Psoas muscle (tissue), 8 donors: Measurements from ENCODE around the gene MORN3. TPM values are rescaled to one million over a fixed set of nuclear protein-coding genes. Genes with fewer than 3 reads are reported as not detected.
"Not testable (repeated sequence)": the region's sequence is repeated elsewhere in the genome, so short reads cannot be mapped to it uniquely, and the experiment has no call there.

ENCODE experiments used
- ATAC-seq, 4 donors: fragments of 200-7000 bp; cut with Tn5 transposase; one replicate each; pipeline ENCODE4 v1.9.1; 2020; ENCODE audit warnings: moderate library complexity in 3 of 4, mild to moderate bottlenecking in 2 of 4
- DNase-seq, 2 donors: peaks; one replicate each; pipeline ENCODE4 v3.0.0-alpha.2; 2020
- H3K27ac ChIP-seq: fragments of 200-600 bp; one replicate; pipeline ENCODE4 v1.8.0; 2022
- H3K27me3 ChIP-seq, 3 donors: fragments of 200-600 bp in 1 of 3; one replicate each; pipeline versions ENCODE4 v1.6.1 to v1.8.0; 2013 to 2022; ENCODE audit warnings: low read length in 2 of 3, mild to moderate bottlenecking in 2 of 3, moderate library complexity in 1 of 3; ENCODE audit not compliant: insufficient read depth in 3 of 3
- H3K36me3 ChIP-seq, 2 donors: fragments of 200-600 bp in 1 of 2; one replicate each; pipeline versions ENCODE4 v1.6.1 to v1.8.0; 2013 to 2022; ENCODE audit warnings: low read depth in 1 of 2, mild to moderate bottlenecking in 1 of 2, moderate library complexity in 1 of 2; ENCODE audit not compliant: insufficient read depth in 1 of 2
- H3K4me1 ChIP-seq: fragments of 200-600 bp; one replicate; pipeline ENCODE4 v1.8.0; 2022
- H3K4me3 ChIP-seq: fragments of 200-600 bp; one replicate; pipeline ENCODE4 v1.8.0; 2022; ENCODE audit warnings: mild to moderate bottlenecking
- H3K9me3 ChIP-seq: fragments of 200-600 bp; one replicate; pipeline ENCODE4 v1.8.0; 2022
- CTCF ChIP-seq: fragments of 200-600 bp; IDR thresholded peaks from one replicate; pipeline ENCODE4 v1.8.0; 2022; ENCODE audit warnings: antibody characterized with exemption
- WGBS, 3 donors: extraction: QIAGEN DNeasy Blood & Tissue Kit; methylation state at CpG; one replicate each; pipeline versions ENCODE4 v1.1.6 to v1.1.7; 2013; 5-methylcytosine and 5-hydroxymethylcytosine counted together
- intact Hi-C, 2 donors: fragments of 100-400 bp; cut with DNase I; formaldehyde crosslinking; loops; one replicate each; pipeline versions ENCODE4 v1.11.0 to v1.14.2; 2022
- polyA plus RNA-seq, 3 donors: library from polyadenylated mRNA; stranded (reverse); fragments of 200-250 nt; gene quantifications; one replicate each; pipeline ENCODE4 v1.2.3, GENCODE V29; 2013
- total RNA-seq, 4 donors: library from RNA; stranded (reverse); fragmentation: NEBNext Ultra II Directional in 2 of 4; extraction: Animal tissue kit (Norgen Biotek cat#: 25700) in 2 of 4; gene quantifications; one replicate each; pipeline versions ENCODE4 v1.2.1 to v1.2.4, GENCODE V29; 2021 to 2023
- donor health status: healthy with polysubstance abuse.
- donor health status: DM: no; HTN: no; CAD: no; lungs with moderate emphysema.
- donor health status: Bipolar disorder and iron deficiency.
- donor health status: healthy.
- donor health status: DM: yes; HTN: yes; CAD: no.
- donor health status: DM: no; HTN: no; CAD: no.
- donor health status: DM: no; HTN: no; CAD: no.
- donor health status: DM: yes; HTN: yes; CAD: no.

Gene MORN3
- total and polyA plus RNA-seq, 7 donors, result under 0.01 to 0.12 TPM; not detected in 5

GRCh38 chr12:121689430-121689829 lies 20.0 kb upstream of the MORN3 start:
- ATAC-seq, result no peak
- WGBS, 3 donors, result 86 to 97% (median 86%) methylated on average over 2 of the region's 2 CpGs
- no peak overlapping the region for H3K27ac ChIP-seq

GRCh38 chr12:121688966-121689365 lies 19.5 kb upstream of the MORN3 start:
- Histone ChIP-seq H3K36me3 (no peaks in the 10 kb centered on the region), H3K9me3 (no peaks in the 10 kb centered on the region), H3K4me3 (no peak overlapping the region), H3K4me1 (peaks cover 4% of the 10 kb centered on the region), H3K27ac (no peak overlapping the region), H3K27me3 (no peaks in the 10 kb centered on the region)
- TF ChIP-seq CTCF, result no peak
- WGBS, 3 donors, result 43 to 60% (median 55%) methylated on average over 3 of the region's 3 CpGs
- DNase-seq, result no peak
- intact Hi-C loops, result no loop called here
- ATAC-seq, result no peak

More at GRCh38 chr12:121689430-121689829, 20.0 kb upstream of the MORN3 start:
- intact Hi-C loops, result no loop called here
- Histone ChIP-seq H3K36me3 (no peaks in the 10 kb centered on the region), H3K9me3 (no peaks in the 10 kb centered on the region), H3K27me3 (no peaks in the 10 kb centered on the region), H3K4me1 (peaks cover 4% of the 10 kb centered on the region), H3K4me3 (no peak overlapping the region)
- no peak for TF ChIP-seq CTCF
- no peak for DNase-seq

GRCh38 chr12:121679661-121680197 lies 10.3 kb upstream of the MORN3 start:
- H3K27ac ChIP-seq, H3K4me1 ChIP-seq, H3K36me3 ChIP-seq, H3K27me3 ChIP-seq, H3K9me3 ChIP-seq, DNase-seq, H3K4me3 ChIP-seq, ATAC-seq: not testable (repeated sequence)
- 40 to 60% (median 44%) methylated on average over 13 of the region's 13 CpGs for WGBS, 3 donors
- intact Hi-C loops, result loop anchor here (5.0 kb wide), 5 partner anchors 42 to 182 kb away; partner anchors contain the start of gene ORAI1 (in 1 of the 2)

GRCh38 chr12:121678716-121679300 lies 9.4 kb upstream of the MORN3 start:
- Histone ChIP-seq H3K9me3 (no peaks in the 10 kb centered on the region), H3K4me3 (no peak overlapping the region), H3K27ac (no peak overlapping the region), H3K36me3 (no peaks in the 10 kb centered on the region), H3K4me1 (no peaks in the 10 kb centered on the region), H3K27me3 (no peaks in the 10 kb centered on the region)
- ATAC-seq (no peak), DNase-seq (no peak)
- TF ChIP-seq CTCF, result no peak
- WGBS, 3 donors, result 55 to 63% (median 57%) methylated on average over 8 to 9 of the region's 9 CpGs
- intact Hi-C loops, result loop anchor here (5.0 kb wide), 2 partner anchors 42 to 52 kb away; partner anchors contain the start of gene ORAI1 (in 1 of the 2)

- no peaks in the 10 kb centered on the region for H3K27me3 ChIP-seq
- DNase-seq (no peak), ATAC-seq (no peak)
- no peak overlapping the region for H3K27ac ChIP-seq
- 74 to 77% (median 75%) methylated on average over 3 of the region's 3 CpGs for WGBS, 3 donors
- no peak for TF ChIP-seq CTCF
- no peaks in the 10 kb centered on the region for H3K4me1 ChIP-seq
- no peaks in the 10 kb centered on the region for H3K9me3 ChIP-seq
- intact Hi-C loops, result loop anchor here (5.0 kb wide), 2 partner anchors 41 to 51 kb away; partner anchors contain the start of gene ORAI1 (in 1 of the 2)
- no peak overlapping the region for H3K4me3 ChIP-seq
- no peaks in the 10 kb centered on the region for H3K36me3 ChIP-seq
Measured at GRCh38 chr12:121678305-121678704, 8.9 kb upstream of the MORN3 start.
